LNCAP (cell line): ENCODE data around the gene OR2F1.

Source experiments
- CTCF ChIP-seq: fragments of 450-650 bp; IDR thresholded peaks from 2 replicates; pipeline ENCODE4 v1.5.1; 2017; ENCODE audit warnings: mild to moderate bottlenecking

The OR2F1 gene

DNA sequence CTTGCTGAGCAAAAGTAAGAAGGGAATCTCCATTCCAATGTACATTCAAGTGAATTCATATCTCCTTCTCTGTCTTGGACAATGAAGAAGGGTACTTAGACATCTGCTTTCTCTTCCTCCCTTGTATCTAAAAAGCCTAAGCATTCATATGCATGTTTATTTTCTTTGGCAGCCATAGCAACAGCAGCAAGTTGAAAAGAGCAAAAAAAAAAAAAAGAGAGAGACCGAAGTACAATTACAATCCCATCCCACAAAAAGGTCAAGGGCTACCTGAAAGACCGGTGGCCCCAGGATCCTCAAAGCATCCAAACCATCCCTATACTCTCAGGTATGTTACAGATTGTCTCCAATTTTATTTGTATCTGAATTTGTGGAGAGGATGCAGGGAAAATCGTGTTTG, 4.1 kb downstream of the OR2F1 start:
- no peak for TF ChIP-seq CTCF

DNA sequence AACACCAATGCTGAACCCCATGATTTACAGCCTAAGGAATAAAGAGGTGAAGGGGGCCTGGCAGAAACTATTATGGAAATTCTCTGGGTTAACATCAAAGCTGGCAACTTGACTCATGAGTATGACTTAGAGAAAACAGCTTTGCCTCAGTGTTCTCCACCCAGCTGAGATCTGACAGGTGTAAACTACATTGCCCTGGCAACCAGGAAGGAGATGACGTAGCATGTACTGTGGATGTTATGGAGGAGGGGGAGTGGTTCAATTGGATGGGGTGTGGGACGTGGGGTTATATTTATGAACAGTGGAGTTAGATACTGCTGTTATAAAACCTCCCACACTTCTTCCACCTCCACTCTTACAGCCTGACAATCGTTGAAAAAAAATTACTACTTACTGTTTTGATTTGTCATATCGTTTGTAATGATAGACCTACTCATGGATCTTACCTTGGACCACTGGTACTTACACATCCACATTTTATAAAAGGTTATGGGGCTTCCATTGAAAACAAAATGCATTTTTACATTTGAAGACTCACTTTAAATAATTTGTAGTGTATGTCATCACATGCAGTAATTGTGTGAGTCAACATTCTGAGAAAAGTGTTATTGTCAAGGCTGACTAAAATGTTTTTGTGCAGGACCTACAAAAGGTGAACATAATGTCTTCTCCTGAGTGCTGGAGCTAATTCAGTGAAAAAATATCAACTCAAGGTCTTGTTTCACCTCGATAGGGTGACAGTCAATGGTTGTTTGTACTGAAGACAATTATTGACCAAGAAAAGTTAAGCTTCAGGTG, 6.4 kb downstream of the OR2F1 start:
- TF ChIP-seq CTCF, result no peak

DNA sequence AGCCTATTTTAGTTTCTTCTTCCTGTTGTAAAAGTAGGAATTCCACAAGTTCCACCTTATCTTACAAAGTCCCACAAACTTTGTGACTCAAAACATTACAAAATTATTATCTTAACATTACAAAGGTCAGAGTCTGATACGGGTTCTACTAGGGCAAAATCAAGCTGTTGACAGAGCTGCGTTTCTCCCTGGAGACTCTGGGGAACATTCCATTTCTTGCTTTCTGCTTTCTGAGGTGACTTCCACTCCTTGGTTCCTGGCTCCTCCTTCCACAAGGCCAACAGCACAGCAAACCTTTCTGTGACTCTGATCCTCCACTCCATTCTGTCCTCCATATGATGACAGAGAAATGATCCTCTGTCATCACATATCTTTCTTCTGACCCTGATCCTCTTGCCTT, 10.6 kb downstream of the OR2F1 start:
- TF ChIP-seq CTCF, result no peak

GRCh38 chr7:143967398-143967797, 12.8 kb downstream of the OR2F1 start:
- TF ChIP-seq CTCF, result no peak

- no peak for TF ChIP-seq CTCF
Measured at GRCh38 chr7:143973870-143974416, 19.3 kb downstream of the OR2F1 start.

GRCh38 chr7:143974459-143974858, 19.8 kb downstream of the OR2F1 start:
- TF ChIP-seq CTCF, result no peak

DNA sequence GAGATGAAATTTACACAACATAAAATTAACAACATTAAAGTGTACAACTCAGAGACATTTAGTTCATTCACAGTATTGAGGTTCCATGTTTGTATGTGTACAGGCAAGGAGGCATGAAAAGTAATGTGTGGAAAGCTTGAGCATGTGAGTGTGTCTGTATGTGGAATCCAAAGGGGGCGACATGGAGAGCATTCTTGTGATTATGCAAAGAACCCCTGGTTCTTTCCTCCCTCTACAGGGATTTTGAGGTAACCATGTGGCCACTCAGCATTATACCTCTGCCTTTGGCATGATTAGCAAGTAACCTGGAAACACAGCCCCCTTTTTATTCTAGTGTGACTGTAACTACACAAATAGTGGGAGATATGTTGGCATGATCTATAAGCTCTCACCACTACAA, 21.0 kb downstream of the OR2F1 start:
- TF ChIP-seq CTCF, result no peak
